Heart right ventricle (tissue), 16 donors: ENCODE measurements around the gene CFAP99. TPM values are rescaled to one million over a fixed set of nuclear protein-coding genes. Genes with fewer than 3 reads are reported as not detected.

Experiments used
- ATAC-seq, 8 donors: fragments of 200-7000 bp; cut with Tn5 transposase; one replicate each; pipeline ENCODE4 v1.9.1; 2020; ENCODE audit warnings: mild to moderate bottlenecking in 8 of 8, moderate library complexity in 8 of 8, moderate number of reproducible peaks in 1 of 8
- DNase-seq, 2 donors: peaks; one replicate each; pipeline ENCODE4 v3.0.0-alpha.2; 2020
- H3K27ac ChIP-seq, 10 donors: fragments of 200-600 bp; sonication (generic) in 2 of 10; one replicate each; pipeline versions ENCODE4 v1.5.0 to v1.8.0; 2020 to 2022; ENCODE audit warnings: mild to moderate bottlenecking in 3 of 10
- H3K27me3 ChIP-seq, 7 donors: fragments of 200-600 bp; one replicate each; pipeline ENCODE4 v1.8.0; 2021 to 2022; ENCODE audit warnings: mild to moderate bottlenecking in 2 of 7
- H3K36me3 ChIP-seq, 9 donors: fragments of 200-600 bp; sonication (generic) in 1 of 9; one replicate each; pipeline versions ENCODE4 v1.5.0 to v1.8.0; 2020 to 2022; ENCODE audit warnings: mild to moderate bottlenecking in 2 of 9
- H3K4me1 ChIP-seq, 9 donors: fragments of 200-600 bp; sonication (generic) in 1 of 9; one replicate each; pipeline versions ENCODE4 v1.5.0 to v1.8.0; 2020 to 2022; ENCODE audit warnings: mild to moderate bottlenecking in 4 of 9
- H3K4me3 ChIP-seq, 10 donors: fragments of 200-600 bp; sonication (generic) in 2 of 10; one replicate each; pipeline versions ENCODE4 v1.5.0 to v1.8.0; 2020 to 2022; ENCODE audit warnings: mild to moderate bottlenecking in 7 of 10, moderate library complexity in 2 of 10
- H3K9me3 ChIP-seq, 11 donors: fragments of 200-600 bp in 10 of 11; sonication (generic) in 2 of 11; one replicate each; pipeline versions ENCODE4 v1.5.0 to v1.8.0; 2013 to 2022; ENCODE audit warnings: mild to moderate bottlenecking in 2 of 11, control low read depth in 1 of 11, moderate library complexity in 1 of 11
- WGBS, 2 donors: extraction: QIAGEN DNeasy Blood & Tissue Kit; methylation state at CpG; one replicate each; pipeline ENCODE4 v1.1.7; 2013; ENCODE audit warnings: inconsistent platforms in 1 of 2; 5-methylcytosine and 5-hydroxymethylcytosine counted together
- intact Hi-C, 10 donors: fragments of 100-400 bp; cut with DNase I; formaldehyde crosslinking; loops; one replicate each; pipeline versions ENCODE4 v1.11.1 to v1.14.2; 2022
- polyA plus RNA-seq, 2 donors: library from polyadenylated mRNA; stranded (reverse); fragments of 200-250 nt; gene quantifications; one replicate each; pipeline ENCODE4 v1.2.3, GENCODE V29; 2013
- total RNA-seq, 10 donors: library from RNA; stranded (reverse); fragmentation: NEBNext Ultra II Directional in 3 of 10; extraction: Animal tissue kit (Norgen Biotek cat#: 25700) in 3 of 10; gene quantifications; one replicate each; pipeline versions ENCODE4 v1.2.1 to v1.2.4, GENCODE V29; 2021 to 2023
- TF ChIP-seq, protein P1 (sequence below), 9 donors: fragments of 200-600 bp; sonication (generic) in 2 of 9; IDR thresholded peaks; one replicate each; pipeline versions ENCODE4 v1.5.0 to v1.8.0; 2021 to 2022; ENCODE audit warnings: antibody characterized with exemption in 9 of 9, mild to moderate bottlenecking in 5 of 9, moderate library complexity in 1 of 9
- donor health status: Arrhythmogenic right ventricular cardiomyopathy.
- donor health status: ischemic (EF 13 %, LVEDD 7.1; RV severe dilation, severe dysfunction).
- donor health status: healthy with polysubstance abuse.
- donor health status: DM: no; HTN: yes; CAD: no.
- donor health status: DM: no; HTN: no; CAD: no.
- donor health status: ischemic (EF 25% LVEDD 6.9; RV normal size, moderate dysfunction).
- donor health status: ischemic (EF 25% LVEDD 5.7; RV mildly dilated, moderate dysfunction).
- donor health status: healthy.
- donor health status: DM: yes; HTN: yes; CAD: no.
- donor health status: Ischemic cardiomyopathy.
- donor health status: ischemic (EF 35%, LVEDD 5.7; RV mildly dilated, moderate dysfunction).
- donor health status: nonischemic (EF 11% LVEDD 7.7; RV severe dilation, severe dysfunction).
- donor health status: DM: yes; HTN: yes; CAD: no.
- donor health status: PGD.
- donor health status: ischemic (EF 29% LVEDD 5.4; RV normal size, mild dysfunction).
- donor health status: nonischemic (EF 23%, LVEDD 6.1; RV moderate dilation, normal function).

Gene CFAP99
- total and polyA plus RNA-seq, 12 donors: not detected

DNA sequence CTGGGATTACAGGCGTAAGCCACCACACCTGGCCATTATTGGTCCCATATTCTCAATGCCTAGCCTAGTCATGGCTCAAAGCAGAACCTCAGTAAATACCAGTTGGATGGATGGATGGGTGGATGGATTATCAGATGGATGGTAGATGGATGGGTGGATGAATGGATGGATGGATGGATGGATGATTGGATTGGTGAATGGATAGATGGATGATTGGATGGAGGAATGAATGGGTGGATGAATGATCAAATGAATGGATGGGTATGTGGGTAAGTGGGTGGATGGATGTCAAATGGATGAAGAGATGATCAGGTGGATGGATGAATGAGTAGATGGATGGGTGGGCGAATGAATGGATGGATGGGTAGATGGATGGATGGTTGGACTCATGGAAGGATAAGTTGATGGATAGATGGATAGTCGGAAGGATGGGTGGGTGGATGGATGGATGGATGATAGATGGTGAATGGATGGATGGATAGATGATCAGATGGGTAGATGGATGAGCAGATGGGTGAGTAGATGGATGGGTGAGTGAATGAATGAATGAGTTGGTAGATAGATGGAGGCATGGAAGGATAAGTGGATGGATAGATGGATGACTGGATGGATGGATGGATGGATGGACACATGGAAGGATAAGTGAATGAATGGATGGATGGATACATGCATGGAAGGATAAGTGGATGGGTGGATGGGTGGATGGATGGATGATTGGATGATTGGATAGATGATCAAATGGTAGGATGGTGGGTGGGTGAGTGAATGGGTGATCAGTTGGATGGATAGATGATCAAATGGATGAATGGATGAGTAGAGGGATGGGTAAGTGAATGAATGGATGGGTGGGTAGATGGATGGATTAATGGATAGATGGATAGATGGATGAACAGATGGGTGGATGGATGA is 28.2 kb downstream of the CFAP99 start:
- H3K27me3 ChIP-seq: no peaks in the 10 kb centered on the region
- DNase-seq: no peak
- H3K27ac ChIP-seq: no peak overlapping the region
- H3K36me3 ChIP-seq: no peaks in the 10 kb centered on the region
- peaks cover 0 to under 1% (median 0%) of the 10 kb centered on the region in 9 donors for H3K4me1 ChIP-seq
- TF ChIP-seq, protein P1, sequence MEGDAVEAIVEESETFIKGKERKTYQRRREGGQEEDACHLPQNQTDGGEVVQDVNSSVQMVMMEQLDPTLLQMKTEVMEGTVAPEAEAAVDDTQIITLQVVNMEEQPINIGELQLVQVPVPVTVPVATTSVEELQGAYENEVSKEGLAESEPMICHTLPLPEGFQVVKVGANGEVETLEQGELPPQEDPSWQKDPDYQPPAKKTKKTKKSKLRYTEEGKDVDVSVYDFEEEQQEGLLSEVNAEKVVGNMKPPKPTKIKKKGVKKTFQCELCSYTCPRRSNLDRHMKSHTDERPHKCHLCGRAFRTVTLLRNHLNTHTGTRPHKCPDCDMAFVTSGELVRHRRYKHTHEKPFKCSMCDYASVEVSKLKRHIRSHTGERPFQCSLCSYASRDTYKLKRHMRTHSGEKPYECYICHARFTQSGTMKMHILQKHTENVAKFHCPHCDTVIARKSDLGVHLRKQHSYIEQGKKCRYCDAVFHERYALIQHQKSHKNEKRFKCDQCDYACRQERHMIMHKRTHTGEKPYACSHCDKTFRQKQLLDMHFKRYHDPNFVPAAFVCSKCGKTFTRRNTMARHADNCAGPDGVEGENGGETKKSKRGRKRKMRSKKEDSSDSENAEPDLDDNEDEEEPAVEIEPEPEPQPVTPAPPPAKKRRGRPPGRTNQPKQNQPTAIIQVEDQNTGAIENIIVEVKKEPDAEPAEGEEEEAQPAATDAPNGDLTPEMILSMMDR (IDR thresholded peaks at IDR 0.05): no peak
- 87 to 90% methylated on average over 3 of the region's 3 CpGs for WGBS, 2 donors
- no peak for ATAC-seq
- intact Hi-C loops: loop anchor here in 2 of 10 donors (5.0 to 10.0 kb wide), 2 partner anchors 222 to 225 kb away; no protein-coding TSS in a partner anchor
- no peaks in the 10 kb centered on the region for H3K9me3 ChIP-seq
- no peak overlapping the region for H3K4me3 ChIP-seq

GRCh38 chr4:2448589-2448988 is 29.8 kb downstream of the CFAP99 start:
- no peak overlapping the region for H3K27ac ChIP-seq
- TF ChIP-seq, protein P1 (IDR thresholded peaks at IDR 0.05): no peak
- H3K4me1 ChIP-seq: no peaks in the 10 kb centered on the region
- no peak overlapping the region for H3K4me3 ChIP-seq
- DNase-seq (no peak), ATAC-seq (no peak)
- H3K36me3 ChIP-seq: no peaks in the 10 kb centered on the region
- intact Hi-C loops: loop anchor here in 2 of 10 donors (5.0 to 10.0 kb wide), 2 partner anchors 224 to 226 kb away; no protein-coding TSS in a partner anchor
- WGBS, 2 donors: 89 to 93% methylated on average over 7 of the region's 7 CpGs
- no peaks in the 10 kb centered on the region for H3K9me3 ChIP-seq
- H3K27me3 ChIP-seq: no peaks in the 10 kb centered on the region

DNA sequence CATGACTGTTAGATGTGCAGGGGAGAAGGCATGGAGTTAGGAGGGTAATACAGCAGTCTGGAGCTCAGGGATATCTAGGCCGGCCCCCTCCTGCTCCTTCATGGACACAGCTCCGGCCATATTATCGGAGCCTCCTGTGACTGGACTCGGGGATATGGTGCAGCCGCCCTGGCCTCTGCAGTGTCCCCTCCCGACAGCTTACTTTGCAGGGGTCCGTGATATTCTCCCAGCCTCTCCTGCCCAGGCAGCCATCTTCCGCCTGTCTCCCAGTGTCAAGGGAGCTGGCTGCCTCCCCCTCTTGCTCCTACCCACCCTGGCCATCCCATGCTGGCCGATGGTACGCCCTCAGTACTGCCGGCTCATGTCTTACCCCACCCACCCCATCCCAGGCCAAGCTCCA is 30.3 kb downstream of the CFAP99 start:
- Histone ChIP-seq H3K4me3 (no peak overlapping the region), H3K27me3 (no peaks in the 10 kb centered on the region), H3K36me3 (no peaks in the 10 kb centered on the region), H3K9me3 (no peaks in the 10 kb centered on the region), H3K4me1 (no peaks in the 10 kb centered on the region), H3K27ac (no peak overlapping the region)
- 94% methylated on average over 11 of the region's 11 CpGs for WGBS, 2 donors
- intact Hi-C loops: loop anchor here in 2 of 10 donors (5.0 to 10.0 kb wide), 2 partner anchors 224 to 227 kb away; no protein-coding TSS in a partner anchor
- TF ChIP-seq, protein P1 (IDR thresholded peaks at IDR 0.05): no peak
- ATAC-seq: no peak
- no peak for DNase-seq

- no peaks in the 10 kb centered on the region for H3K27me3 ChIP-seq
- intact Hi-C loops: loop anchor here in 2 of 10 donors (5.0 to 10.0 kb wide), 2 partner anchors 225 to 227 kb away; no protein-coding TSS in a partner anchor
- no peak overlapping the region for H3K4me3 ChIP-seq
- no peak for DNase-seq
- H3K36me3 ChIP-seq: no peaks in the 10 kb centered on the region
- TF ChIP-seq, protein P1 (IDR thresholded peaks at IDR 0.05): no peak
- WGBS, 2 donors: 88 to 90% methylated on average over 27 of the region's 27 CpGs
- no peaks in the 10 kb centered on the region for H3K9me3 ChIP-seq
- H3K4me1 ChIP-seq: no peaks in the 10 kb centered on the region
- no peak for ATAC-seq
- no peak overlapping the region for H3K27ac ChIP-seq
These were observed 31.0 kb downstream of the CFAP99 start for GRCh38 chr4:2449511-2450392.
